ENCODE measurements around the gene FAM229A.

Gene FAM229A

DNA sequence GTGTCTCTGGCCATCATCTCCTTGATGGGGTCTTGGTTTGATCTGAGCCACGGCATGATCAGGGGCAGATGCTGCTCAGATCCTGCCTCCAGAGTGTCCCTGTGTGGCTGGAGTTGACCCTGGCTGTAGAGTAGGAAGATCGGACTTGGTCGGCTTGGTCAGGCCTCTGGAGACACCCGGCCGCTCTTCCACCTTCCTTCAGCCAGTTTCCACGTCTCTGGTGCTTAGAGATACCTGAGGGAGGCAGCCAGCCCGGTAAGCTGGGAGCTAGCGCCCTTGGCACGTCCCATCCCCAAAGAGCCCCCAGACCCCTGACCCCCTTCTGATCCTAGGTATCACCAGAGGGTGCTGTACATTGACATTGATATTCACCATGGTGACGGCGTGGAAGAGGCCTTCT lies 35.1 kb downstream of the FAM229A start:
- no peak for DNase-seq

DNA sequence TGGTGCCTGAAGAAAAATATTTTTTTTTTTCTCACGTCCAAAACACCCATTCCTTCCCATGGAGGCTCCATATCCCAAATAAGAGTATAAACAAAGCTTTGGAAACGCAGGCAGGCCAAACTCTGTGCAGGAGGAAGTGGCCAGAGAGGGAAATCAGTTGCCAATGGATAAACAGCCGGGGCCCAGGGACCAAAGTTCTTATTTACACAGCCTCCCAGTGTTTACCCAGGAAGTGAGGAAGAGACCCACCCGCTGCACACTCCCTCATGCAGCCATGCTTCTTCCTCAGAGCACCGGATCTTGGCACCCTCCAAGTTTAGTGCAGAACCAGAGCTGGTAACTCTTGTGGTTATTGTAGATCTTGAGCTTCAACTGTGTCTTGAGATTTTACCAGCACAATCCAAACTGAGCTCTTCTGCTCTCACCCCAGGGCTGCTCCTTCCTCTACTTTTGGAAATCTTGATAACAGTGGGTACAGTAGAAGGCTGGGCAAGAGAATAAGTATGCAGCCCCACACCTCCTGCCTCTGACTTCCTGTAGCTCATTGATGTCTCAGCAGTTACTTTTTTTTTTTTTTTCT lies 40.5 kb downstream of the FAM229A start:
- no peak for DNase-seq

DNA sequence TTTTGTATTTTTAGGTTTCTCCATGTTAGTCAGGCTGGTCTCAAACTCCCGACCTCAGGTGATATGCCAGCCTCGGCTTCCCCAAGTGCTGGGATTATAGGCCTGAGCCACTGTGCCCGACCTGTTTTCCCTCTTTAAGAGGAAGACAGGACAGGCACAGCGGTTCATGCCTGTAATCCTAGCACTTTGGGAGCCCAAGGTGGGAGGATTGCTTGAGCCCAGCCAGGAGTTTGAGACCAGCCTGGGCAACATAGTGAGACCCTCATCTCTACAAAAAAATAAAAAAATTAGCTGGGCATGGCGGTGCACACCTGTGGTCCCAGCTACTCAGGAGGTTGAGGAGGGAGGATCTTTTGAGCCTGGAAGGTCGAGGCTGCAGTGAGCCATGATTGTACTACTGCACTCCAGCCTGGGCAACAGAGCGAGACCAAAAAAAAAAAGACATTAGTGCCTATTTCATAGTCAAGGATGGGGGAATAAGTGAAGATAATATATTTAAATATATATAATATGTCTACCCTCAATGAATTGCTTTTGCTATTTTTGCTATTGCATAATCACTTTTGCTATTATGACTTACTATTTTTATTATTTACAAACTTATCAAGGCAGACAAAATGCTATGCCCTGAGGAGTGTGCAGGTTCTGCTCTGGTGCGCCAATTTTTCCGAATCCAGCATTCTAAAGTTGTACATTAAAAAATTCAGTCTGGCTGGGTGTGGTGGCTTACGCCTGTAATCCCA lies 44.0 kb downstream of the FAM229A start:
- no peak for DNase-seq

DNA sequence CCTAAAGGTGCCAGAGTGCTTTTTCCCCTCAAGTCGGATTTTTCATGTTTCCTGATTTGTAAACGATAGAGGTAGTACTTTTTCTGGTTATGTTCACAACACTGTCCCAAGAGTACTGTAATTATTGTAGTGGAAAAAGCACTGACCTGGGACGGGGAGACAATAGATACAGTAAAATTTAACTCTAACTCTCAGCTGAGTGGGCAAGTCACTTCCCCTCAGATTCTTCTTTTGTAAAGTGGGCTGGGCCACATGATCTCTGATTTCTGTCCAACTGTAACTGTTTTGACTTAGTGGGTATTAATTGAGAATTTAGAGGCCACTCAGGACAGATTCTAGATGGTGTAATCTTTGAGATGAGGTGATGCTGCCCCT lies 45.4 kb downstream of the FAM229A start:
- no peak for DNase-seq

DNA sequence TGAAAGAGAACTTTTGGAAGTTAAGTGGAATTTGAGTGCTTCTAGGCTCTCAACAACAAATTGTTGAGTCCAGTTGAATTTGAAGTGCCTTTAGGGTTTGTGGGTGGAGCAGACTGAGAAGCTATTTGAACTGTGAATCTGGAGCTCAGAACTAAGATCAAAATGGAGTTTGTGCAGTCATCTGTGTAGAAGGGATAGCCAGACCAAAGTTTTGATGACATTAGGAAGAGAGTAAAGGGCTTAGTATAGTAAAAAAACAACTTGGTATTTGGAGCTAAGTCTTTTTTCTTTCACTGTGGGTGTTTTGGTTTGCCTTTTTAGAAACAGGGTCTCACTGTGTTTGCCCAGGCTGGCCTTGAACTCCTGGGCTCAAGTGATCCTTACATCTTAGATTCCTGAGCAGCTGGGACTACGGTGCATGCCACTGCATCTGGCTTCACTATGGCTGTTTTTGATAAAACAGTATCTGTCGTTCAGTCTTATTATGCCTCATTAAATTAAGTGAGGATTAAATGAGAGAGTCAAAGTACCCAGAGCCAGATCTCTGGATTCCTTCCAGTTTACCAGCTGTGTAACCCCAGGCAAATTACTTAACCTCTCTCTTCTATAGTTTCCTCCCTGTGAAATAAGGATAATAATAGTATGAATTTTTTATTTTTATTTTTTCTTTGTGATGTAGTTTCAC lies 50.4 kb downstream of the FAM229A start:
- DNase-seq, result no peak
